Panc1 (cell line): ENCODE results near the gene FAM174C. TPM values are rescaled to one million over a fixed set of nuclear protein-coding genes. Genes with fewer than 3 reads are reported as not detected.

Experiments
- ATAC-seq: fragments of 200-7000 bp; cut with Tn5 transposase; 2 replicates; pipeline ENCODE4 v1.9.1; 2020; ENCODE audit warnings: mild to moderate bottlenecking, moderate library complexity
- BruUV-seq: library from RNA; stranded (reverse); fragments of 400-500 nt; replicated peaks from 2 replicates; lab custom pipeline; 2021; lab: Mats Ljungman, UMichigan
- CTCF ChIA-PET: fragments of 300-600 bp; sonication (Branson Sonifier 250); formaldehyde crosslinking; loops from one replicate; lab custom pipeline; 2022; ENCODE audit warnings: antibody characterized with exemption; lab: Charles Lee
- POLR2A ChIA-PET: fragments of 300-600 bp; sonication (Branson Sonifier 250); formaldehyde crosslinking; loops from one replicate; lab custom pipeline; 2022; ENCODE audit warnings: antibody characterized with exemption; lab: Charles Lee
- DNase-seq: peaks from one replicate; pipeline ENCODE4 v3.0.0-alpha.2; 2010; ENCODE audit warnings: low read depth, low spot score
- H3K27ac ChIP-seq: 2 replicates; pipeline ENCODE4 v1.5.1; 2011; ENCODE audit warnings: mild to moderate bottlenecking, low read length, inconsistent platforms
- H3K27me3 ChIP-seq: fragments of 200-500 bp; sonication (Bioruptor generic); 2 replicates; pipeline ENCODE4 v1.6.0; 2014; ENCODE audit warnings: low read length, inconsistent platforms; ENCODE audit not compliant: control insufficient read depth, insufficient read depth
- H3K36me3 ChIP-seq: fragments of 200-500 bp; sonication (Bioruptor generic); 2 replicates; pipeline ENCODE4 v1.5.1; 2014; ENCODE audit warnings: inconsistent platforms, mild to moderate bottlenecking, low read length, moderate library complexity; ENCODE audit not compliant: control insufficient read depth, insufficient read depth
- H3K4me1 ChIP-seq: 2 replicates; pipeline ENCODE4 v1.5.1; 2011; ENCODE audit warnings: inconsistent platforms, mild to moderate bottlenecking, low read length, moderate library complexity; ENCODE audit not compliant: control insufficient read depth, insufficient read depth
- H3K4me3 ChIP-seq, 2 experiments: 2 replicates each; pipeline ENCODE4 v1.5.1; 2011 to 2012; ENCODE audit warnings: low read depth in 2 of 2, low read length in 2 of 2, mild to moderate bottlenecking in 2 of 2, inconsistent platforms in 1 of 2, moderate library complexity in 1 of 2
- H3K9me3 ChIP-seq: fragments of 200-500 bp; sonication (Bioruptor generic); 2 replicates; pipeline ENCODE4 v1.5.1; 2014; ENCODE audit warnings: low read depth, mild to moderate bottlenecking, inconsistent platforms, low read length, moderate library complexity; ENCODE audit not compliant: control insufficient read depth, insufficient read depth
- POLR2AphosphoS5 ChIP-seq: IDR thresholded peaks from 2 replicates; pipeline ENCODE4 v1.6.1; 2012; ENCODE audit warnings: mild to moderate bottlenecking, low read depth, low read length, moderate library complexity
- SIN3A ChIP-seq: IDR thresholded peaks from 2 replicates; pipeline ENCODE4 v1.6.1; 2012; ENCODE audit warnings: low read depth, mild to moderate bottlenecking, low read length, moderate library complexity, borderline replicate concordance; ENCODE audit not compliant: insufficient read depth
- TCF7L2 ChIP-seq: IDR thresholded peaks from 2 replicates; pipeline ENCODE4 v1.6.1; 2011; ENCODE audit warnings: mild to moderate bottlenecking, low read depth, low read length, inconsistent platforms
- in situ Hi-C: cut with HindIII; loops from 2 replicates; pipeline ENCODE4 v1.10.0; 2016; ENCODE audit warnings: low sequenced_read_pairs, low pct_unique_long_range_greater_than_20kb
- intact Hi-C: fragments of 100-400 bp; cut with micrococcal nuclease; formaldehyde crosslinking; loops from one replicate; pipeline ENCODE4 v1.10.0; 2022; ENCODE audit not compliant: unreplicated experiment
- total RNA-seq: library from RNA; stranded (reverse); gene quantifications from one replicate; pipeline ENCODE4 v1.2.1, GENCODE V29; 2021; ENCODE audit not compliant: unreplicated experiment
- TF ChIP-seq, protein P1 (sequence below): fragments of 450-650 bp; IDR thresholded peaks from 2 replicates; pipeline ENCODE4 v1.5.1; 2017; ENCODE audit warnings: mild to moderate bottlenecking
- TF ChIP-seq, protein P2 (sequence below), 2 experiments: IDR thresholded peaks; 2 replicates each; pipeline ENCODE4 v1.6.1; 2011 to 2012; ENCODE audit warnings: low read depth in 2 of 2, control low read depth in 1 of 2, low read length in 1 of 2, mild to moderate bottlenecking in 1 of 2, moderate library complexity in 1 of 2; ENCODE audit not compliant: insufficient read depth in 1 of 2

The FAM174C gene
- total RNA-seq, 1 experiment from 2014 or later: 133 TPM

DNA sequence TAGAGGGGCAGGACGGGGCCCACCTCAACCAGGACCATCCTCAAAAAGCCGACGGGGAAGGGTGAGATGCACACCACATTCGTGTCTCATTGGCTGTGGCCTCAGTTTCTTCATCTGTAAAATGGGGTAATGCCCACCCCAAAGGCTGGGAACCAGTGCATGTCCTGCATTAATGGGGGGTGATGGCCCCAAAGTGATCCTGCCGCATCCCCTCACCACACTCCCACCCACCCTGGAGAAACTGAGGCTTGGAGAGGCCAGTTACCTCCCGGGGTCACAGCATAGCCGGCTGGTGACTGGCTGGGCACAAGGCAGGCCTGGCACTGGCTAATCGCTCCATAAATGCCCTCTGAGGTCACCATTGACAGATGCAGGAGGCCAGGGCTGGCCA, 27.6 kb upstream of the FAM174C start:
- Histone ChIP-seq H3K27ac (peak overlapping the region; percentile 46), H3K36me3 (peaks cover 5% of the 10 kb centered on the region; the same call in 1 of the 2 replicates), H3K4me1 (peaks cover 23% of the 10 kb centered on the region), H3K27me3 (no peaks in the 10 kb centered on the region), H3K4me3 (peak overlapping the region; percentile 51 to 52), H3K9me3 (no peaks in the 10 kb centered on the region)
- ATAC-seq (peak; percentile 3), DNase-seq (no peak)
- in situ Hi-C loops (no loop called here), intact Hi-C loops (no loop called here)
- TF ChIP-seq, protein P1, sequence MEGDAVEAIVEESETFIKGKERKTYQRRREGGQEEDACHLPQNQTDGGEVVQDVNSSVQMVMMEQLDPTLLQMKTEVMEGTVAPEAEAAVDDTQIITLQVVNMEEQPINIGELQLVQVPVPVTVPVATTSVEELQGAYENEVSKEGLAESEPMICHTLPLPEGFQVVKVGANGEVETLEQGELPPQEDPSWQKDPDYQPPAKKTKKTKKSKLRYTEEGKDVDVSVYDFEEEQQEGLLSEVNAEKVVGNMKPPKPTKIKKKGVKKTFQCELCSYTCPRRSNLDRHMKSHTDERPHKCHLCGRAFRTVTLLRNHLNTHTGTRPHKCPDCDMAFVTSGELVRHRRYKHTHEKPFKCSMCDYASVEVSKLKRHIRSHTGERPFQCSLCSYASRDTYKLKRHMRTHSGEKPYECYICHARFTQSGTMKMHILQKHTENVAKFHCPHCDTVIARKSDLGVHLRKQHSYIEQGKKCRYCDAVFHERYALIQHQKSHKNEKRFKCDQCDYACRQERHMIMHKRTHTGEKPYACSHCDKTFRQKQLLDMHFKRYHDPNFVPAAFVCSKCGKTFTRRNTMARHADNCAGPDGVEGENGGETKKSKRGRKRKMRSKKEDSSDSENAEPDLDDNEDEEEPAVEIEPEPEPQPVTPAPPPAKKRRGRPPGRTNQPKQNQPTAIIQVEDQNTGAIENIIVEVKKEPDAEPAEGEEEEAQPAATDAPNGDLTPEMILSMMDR: peak; percentile 5; the same call in 1 of the 2 replicates
- TF ChIP-seq, protein P2, sequence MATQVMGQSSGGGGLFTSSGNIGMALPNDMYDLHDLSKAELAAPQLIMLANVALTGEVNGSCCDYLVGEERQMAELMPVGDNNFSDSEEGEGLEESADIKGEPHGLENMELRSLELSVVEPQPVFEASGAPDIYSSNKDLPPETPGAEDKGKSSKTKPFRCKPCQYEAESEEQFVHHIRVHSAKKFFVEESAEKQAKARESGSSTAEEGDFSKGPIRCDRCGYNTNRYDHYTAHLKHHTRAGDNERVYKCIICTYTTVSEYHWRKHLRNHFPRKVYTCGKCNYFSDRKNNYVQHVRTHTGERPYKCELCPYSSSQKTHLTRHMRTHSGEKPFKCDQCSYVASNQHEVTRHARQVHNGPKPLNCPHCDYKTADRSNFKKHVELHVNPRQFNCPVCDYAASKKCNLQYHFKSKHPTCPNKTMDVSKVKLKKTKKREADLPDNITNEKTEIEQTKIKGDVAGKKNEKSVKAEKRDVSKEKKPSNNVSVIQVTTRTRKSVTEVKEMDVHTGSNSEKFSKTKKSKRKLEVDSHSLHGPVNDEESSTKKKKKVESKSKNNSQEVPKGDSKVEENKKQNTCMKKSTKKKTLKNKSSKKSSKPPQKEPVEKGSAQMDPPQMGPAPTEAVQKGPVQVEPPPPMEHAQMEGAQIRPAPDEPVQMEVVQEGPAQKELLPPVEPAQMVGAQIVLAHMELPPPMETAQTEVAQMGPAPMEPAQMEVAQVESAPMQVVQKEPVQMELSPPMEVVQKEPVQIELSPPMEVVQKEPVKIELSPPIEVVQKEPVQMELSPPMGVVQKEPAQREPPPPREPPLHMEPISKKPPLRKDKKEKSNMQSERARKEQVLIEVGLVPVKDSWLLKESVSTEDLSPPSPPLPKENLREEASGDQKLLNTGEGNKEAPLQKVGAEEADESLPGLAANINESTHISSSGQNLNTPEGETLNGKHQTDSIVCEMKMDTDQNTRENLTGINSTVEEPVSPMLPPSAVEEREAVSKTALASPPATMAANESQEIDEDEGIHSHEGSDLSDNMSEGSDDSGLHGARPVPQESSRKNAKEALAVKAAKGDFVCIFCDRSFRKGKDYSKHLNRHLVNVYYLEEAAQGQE (IDR thresholded peaks at IDR 0.05; ENCODE audit: insufficient read depth in 1 of 2, low read depth in 2 of 2, low read length in 1 of 2): no peak
- 0 out of 2 replicates have a peak, but pooled peaks have one; percentile 11 for TF ChIP-seq POLR2AphosphoS5
- TF ChIP-seq SIN3A: no peak
- TF ChIP-seq TCF7L2: no peak
- CTCF ChIA-PET: no interaction called here
- POLR2A ChIA-PET: no interaction called here
- no TSS peak for BruUV-seq

DNA sequence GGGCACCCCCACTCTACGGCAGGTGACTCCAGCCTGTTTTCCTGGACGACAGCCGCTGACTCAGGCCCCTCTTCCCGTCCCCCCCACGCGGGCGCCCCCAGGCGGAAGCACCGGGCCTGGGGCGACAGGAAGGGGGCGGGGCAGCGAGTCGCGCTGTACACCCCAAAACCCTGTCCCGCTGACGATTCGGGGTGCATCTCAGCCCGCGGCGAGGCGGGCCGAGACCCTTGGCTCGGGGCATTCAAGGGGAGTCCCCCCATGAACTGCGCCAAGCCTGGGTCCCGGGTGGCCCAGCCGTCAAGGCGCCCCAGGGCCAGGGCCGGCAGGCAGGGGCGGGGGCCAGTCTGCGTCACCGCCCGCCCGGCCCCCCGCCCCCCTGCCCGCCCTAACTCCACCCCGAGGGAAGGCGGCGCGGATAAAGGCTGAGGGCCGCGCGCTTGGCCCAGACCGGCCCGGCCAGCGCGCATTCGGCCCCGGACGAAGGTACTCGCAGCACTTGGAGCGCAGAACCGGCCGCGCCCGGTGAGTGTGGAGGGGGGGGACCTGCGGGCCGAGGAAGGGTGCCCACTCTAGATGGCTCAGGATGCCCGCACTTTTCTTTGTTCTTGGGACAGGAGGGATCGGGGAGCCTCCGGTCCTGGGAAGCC, 27.1 kb upstream of the FAM174C start, which contains the start of gene MIDN:
Gene MIDN, plus strand, starts transcription at position 445 of the 647 bp plus-strand sequence. CDS start 1,714 bp downstream, outside the sequence.
- DNase-seq: no peak
- Histone ChIP-seq H3K36me3 (peaks cover 5% of the 10 kb centered on the region; the same call in 1 of the 2 replicates), H3K4me1 (peaks cover 23% of the 10 kb centered on the region), H3K4me3 (peak within 1 kb of the TSS; percentile 52), H3K9me3 (no peaks in the 10 kb centered on the region), H3K27me3 (no peaks in the 10 kb centered on the region), H3K27ac (peak within 1 kb of the TSS; percentile 48)
- no TSS peak for BruUV-seq
- in situ Hi-C loops: no loop called here
- POLR2A ChIA-PET: no interaction called here
- ATAC-seq: peak; percentile 52
- TF ChIP-seq POLR2AphosphoS5: peak; percentile 96
- TF ChIP-seq, protein P2 (IDR thresholded peaks at IDR 0.05; ENCODE audit: insufficient read depth in 1 of 2, low read depth in 2 of 2, low read length in 1 of 2): no peak
- no peak; the same call in 1 of the 2 replicates for TF ChIP-seq TCF7L2
- no peak for TF ChIP-seq SIN3A
- TF ChIP-seq, protein P1: no peak; the same call in 1 of the 2 replicates
- intact Hi-C loops: no loop called here
- CTCF ChIA-PET: no interaction called here
